ENCODE measurements around the gene IPO11. TPM values are rescaled to one million over a fixed set of nuclear protein-coding genes. Genes with fewer than 3 reads are reported as not detected.

IPO11 gene
- total and polyA plus RNA-seq, 2 of the 4 experiments (the other 2 are of a cell fraction): 12.6 to 40.0 TPM

GRCh38 chr5:62647241-62647640 is 234.7 kb downstream of the IPO11 start:
- Histone ChIP-seq H3K14ac (replicated peaks; ENCODE audit: low read depth, low read length) (no peak overlapping the region), H2BK5ac (ENCODE audit: low read depth, low read length, poor library complexity, severe bottlenecking) (no peak overlapping the region), H3K79me1 (ENCODE audit: low read depth in 1 of 2, low read length in 2 of 2) (no peaks in the 10 kb centered on the region), H4K5ac (ENCODE audit: low read depth, low read length) (no peak overlapping the region), H3K4me1 (ENCODE audit: control insufficient read depth, insufficient read depth, low read length) (no peaks in the 10 kb centered on the region), H3K9me3 (ENCODE audit: control insufficient read depth, insufficient read depth, low read length) (no peaks in the 10 kb centered on the region), H3K9ac (ENCODE audit: low read depth, low read length) (no peak overlapping the region), H3K27me3 (ENCODE audit: control insufficient read depth, insufficient read depth, low read length) (no peaks in the 10 kb centered on the region), H2BK15ac (ENCODE audit: low read depth, low read length) (no peak overlapping the region), H3K18ac (ENCODE audit: low read depth, low read length) (no peak overlapping the region), H3K4me2 (ENCODE audit: low read depth, low read length) (no peak overlapping the region), H3K23ac (ENCODE audit: low read depth, low read length) (no peak overlapping the region), H2AK9ac (replicated peaks; ENCODE audit: low read depth, low read length, poor library complexity) (no peak overlapping the region), H3K4ac (ENCODE audit: low read depth, low read length) (no peak overlapping the region), H2AK5ac (ENCODE audit: low read depth, low read length) (no peak overlapping the region), H4K91ac (ENCODE audit: insufficient read depth, low read depth, low read length) (no peak overlapping the region), H3K36me3 (ENCODE audit: control insufficient read depth, insufficient read depth, low read length) (no peaks in the 10 kb centered on the region), H3K4me3 (ENCODE audit: insufficient read depth, low read depth, low read length) (no peak overlapping the region), H3K27ac (ENCODE audit: insufficient read depth, low read length) (no peak overlapping the region), H3K9me1 (ENCODE audit: insufficient read depth, low read length) (no peaks in the 10 kb centered on the region; the same call in 1 of the 2 replicates), H3K56ac (ENCODE audit: extremely low read depth, insufficient read depth, low read length) (no peak overlapping the region), H2BK20ac (ENCODE audit: low read depth, low read length) (no peak overlapping the region), H2AFZ (replicated peaks; ENCODE audit: low read length, poor library complexity) (no peak overlapping the region), H4K20me1 (ENCODE audit: insufficient read depth, low read length) (no peaks in the 10 kb centered on the region), H2BK120ac (ENCODE audit: low read depth, low read length) (no peak overlapping the region), H4K8ac (ENCODE audit: low read depth in 2 of 2, low read length in 2 of 2) (no peak overlapping the region)
- no TSS peak for BruUV-seq (replicated peaks)
- no peak for TF ChIP-seq CHD1 (IDR thresholded peaks at IDR 0.05; ENCODE audit: low read depth, low read length)
- no peak for TF ChIP-seq RAD21 (IDR thresholded peaks at IDR 0.05; ENCODE audit: low read length)
- no peak for TF ChIP-seq FOS (IDR thresholded peaks at IDR 0.05; ENCODE audit: low read depth, low read length)
- TF ChIP-seq MAFK (IDR thresholded peaks at IDR 0.05; ENCODE audit: low read depth, low read length): no peak
- TF ChIP-seq MXI1 (IDR thresholded peaks at IDR 0.05; ENCODE audit: borderline replicate concordance, low read depth, low read length): no peak
- TF ChIP-seq MAZ (IDR thresholded peaks at IDR 0.05; ENCODE audit: borderline replicate concordance, low read depth, low read length): no peak
- no peak for TF ChIP-seq NFE2L2 (IDR thresholded peaks at IDR 0.05; ENCODE audit: low read depth, low read length)
- TF ChIP-seq CEBPB (IDR thresholded peaks at IDR 0.05; ENCODE audit: low read depth, low read length): no peak
- no peak for TF ChIP-seq USF2 (IDR thresholded peaks at IDR 0.05; ENCODE audit: low read depth, low read length)
- TF ChIP-seq SMC3 (IDR thresholded peaks at IDR 0.05; ENCODE audit: low read depth, low read length): no peak
- TF ChIP-seq RFX5 (IDR thresholded peaks at IDR 0.05; ENCODE audit: low read depth, low read length): no peak
- DNase-seq (no peak), ATAC-seq (ENCODE audit: low read depth) (no peak)
- ChIA-PET POLR2A (ENCODE audit: unreplicated experiment) (no interaction called here), CTCF (interaction anchor here (0.6 kb wide), 1 partner anchor 14 kb away, joined by 3 read pairs; no protein-coding TSS in a partner anchor)
- dilution Hi-C loops (cut with HindIII; ENCODE audit: low sequenced_read_pairs, unreplicated experiment): no loop called here
- in situ Hi-C loops (cut with MboI; ENCODE audit: low sequenced_read_pairs): no loop called here
- intact Hi-C loops (cut with micrococcal nuclease): no loop called here

Measured in IMR-90 (cell line).